Measurements from ENCODE around the gene COL11A1.

DNA sequence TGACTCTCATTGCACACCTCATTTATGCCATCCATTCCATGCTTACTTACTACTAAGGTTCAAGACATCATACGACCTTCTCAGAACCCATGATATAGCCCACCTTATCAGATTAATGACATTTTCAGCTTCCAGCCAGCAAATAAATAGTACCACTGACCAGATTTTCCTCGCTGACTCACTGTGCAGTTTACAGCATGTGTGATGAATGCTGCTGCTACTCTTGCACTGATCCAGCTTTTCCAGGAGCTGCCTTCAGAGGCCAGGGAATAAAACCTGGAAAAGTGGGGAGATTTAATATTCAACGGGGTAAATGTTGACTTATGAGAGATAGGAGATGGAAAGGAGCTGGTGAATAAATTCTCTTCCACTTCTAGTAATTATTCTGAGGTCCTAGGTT is 247.1 kb downstream of the COL11A1 start:
- TF ChIP-seq POLR2A (IDR thresholded peaks at IDR 0.05) (no peak), CTCF (IDR thresholded peaks at IDR 0.05) (no peak)

All from body of pancreas (tissue), 4 donors.